ENCODE data around the gene RXFP4.
"Not testable (repeated sequence)": the region's sequence is repeated elsewhere in the genome, so short reads cannot be mapped to it uniquely, and the experiment has no call there.

The RXFP4 gene

GRCh38 chr1:155920717-155921116 is 20.7 kb upstream of the RXFP4 start:
- no peaks in the 10 kb centered on the region for H3K27me3 ChIP-seq
- peaks cover 100% of the 10 kb centered on the region for H3K36me3 ChIP-seq
- H3K4me3 ChIP-seq (ENCODE audit: low read depth in 1 of 2, low read length in 1 of 2), result no peak overlapping the region
- H3K4me1 ChIP-seq (ENCODE audit: control insufficient read depth in 1 of 2, insufficient read depth in 1 of 2, low read depth in 1 of 2, low read length in 1 of 2), result no peaks in the 10 kb centered on the region
- H3K27ac ChIP-seq, result no peak overlapping the region
- H3K9me3 ChIP-seq, result no peaks in the 10 kb centered on the region
- no peak for TF ChIP-seq CTCF (IDR thresholded peaks at IDR 0.05)

DNA sequence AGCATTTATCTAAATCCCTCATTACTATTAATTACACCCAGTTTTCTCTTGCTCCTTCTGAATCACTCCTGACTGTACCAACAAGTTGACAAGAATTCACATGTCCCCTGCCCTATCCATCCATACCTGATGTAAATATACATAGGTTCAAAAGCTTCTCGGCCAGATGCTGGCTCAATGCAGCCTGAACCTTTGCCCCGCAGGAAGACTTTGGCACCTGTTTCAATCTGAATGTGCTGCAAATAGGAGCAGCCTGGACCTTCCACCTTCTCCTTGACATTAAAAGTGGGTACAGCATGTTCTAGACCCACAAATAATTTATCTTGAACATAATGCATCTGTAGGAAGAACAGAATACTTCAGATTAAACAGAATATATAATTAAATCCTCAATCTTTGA is 15.9 kb upstream of the RXFP4 start:
- no peaks in the 10 kb centered on the region for H3K27me3 ChIP-seq
- TF ChIP-seq CTCF (IDR thresholded peaks at IDR 0.05), result no peak
- no peaks in the 10 kb centered on the region for H3K4me1 ChIP-seq (ENCODE audit: control insufficient read depth in 1 of 2, insufficient read depth in 1 of 2, low read depth in 1 of 2, low read length in 1 of 2)
- H3K36me3 ChIP-seq, result peaks cover 98% of the 10 kb centered on the region
- H3K27ac ChIP-seq, result no peak overlapping the region
- no peak overlapping the region for H3K4me3 ChIP-seq (ENCODE audit: low read depth in 1 of 2, low read length in 1 of 2)
- H3K9me3 ChIP-seq, result no peaks in the 10 kb centered on the region

- Histone ChIP-seq H3K36me3 (peaks cover 88% of the 10 kb centered on the region), H3K27me3 (no peaks in the 10 kb centered on the region), H3K4me3 (ENCODE audit: low read depth in 1 of 2, low read length in 1 of 2) (no peak overlapping the region), H3K9me3 (no peaks in the 10 kb centered on the region), H3K4me1 (ENCODE audit: control insufficient read depth in 1 of 2, insufficient read depth in 1 of 2, low read depth in 1 of 2, low read length in 1 of 2) (peaks cover 8 to 14% of the 10 kb centered on the region in 2 experiments), H3K27ac (no peak overlapping the region)
- TF ChIP-seq CTCF (IDR thresholded peaks at IDR 0.05), result no peak
Measured at GRCh38 chr1:155929057-155929456, 12.4 kb upstream of the RXFP4 start.

- not testable (repeated sequence) for H3K27me3 ChIP-seq; H3K27ac ChIP-seq; H3K4me3 ChIP-seq (ENCODE audit: low read depth in 1 of 2, low read length in 1 of 2); H3K9me3 ChIP-seq
- peaks cover 72% of the 10 kb centered on the region for H3K36me3 ChIP-seq
- peaks cover 15 to 20% of the 10 kb centered on the region in 2 experiments for H3K4me1 ChIP-seq (ENCODE audit: control insufficient read depth in 1 of 2, insufficient read depth in 1 of 2, low read depth in 1 of 2, low read length in 1 of 2)
Measured at GRCh38 chr1:155930725-155931124, 10.7 kb upstream of the RXFP4 start.

- H3K4me1 ChIP-seq (ENCODE audit: control insufficient read depth in 1 of 2, insufficient read depth in 1 of 2, low read depth in 1 of 2, low read length in 1 of 2), result peaks cover 15 to 20% of the 10 kb centered on the region in 2 experiments
- no peak overlapping the region for H3K27ac ChIP-seq
- H3K4me3 ChIP-seq (ENCODE audit: low read depth in 1 of 2, low read length in 1 of 2), result no peak overlapping the region
- H3K9me3 ChIP-seq, result no peaks in the 10 kb centered on the region
- no peak for TF ChIP-seq CTCF (IDR thresholded peaks at IDR 0.05)
- H3K27me3 ChIP-seq, result no peaks in the 10 kb centered on the region
- H3K36me3 ChIP-seq, result peaks cover 64% of the 10 kb centered on the region
Measured at GRCh38 chr1:155931332-155932038, 10.0 kb upstream of the RXFP4 start.

- H3K36me3 ChIP-seq, result peaks cover 58% of the 10 kb centered on the region
- no peak for TF ChIP-seq CTCF (IDR thresholded peaks at IDR 0.05)
- no peaks in the 10 kb centered on the region for H3K9me3 ChIP-seq
- peaks cover 15 to 20% of the 10 kb centered on the region in 2 experiments for H3K4me1 ChIP-seq (ENCODE audit: control insufficient read depth in 1 of 2, insufficient read depth in 1 of 2, low read depth in 1 of 2, low read length in 1 of 2)
- no peak overlapping the region for H3K4me3 ChIP-seq (ENCODE audit: low read depth in 1 of 2, low read length in 1 of 2)
- H3K27ac ChIP-seq, result no peak overlapping the region
- H3K27me3 ChIP-seq, result no peaks in the 10 kb centered on the region
Measured at GRCh38 chr1:155932081-155932480, 9.4 kb upstream of the RXFP4 start.

Measured in neutrophil (primary cell).